Fibroblast of lung (primary cell): ENCODE data around the gene NCKAP5. TPM values are rescaled to one million over a fixed set of nuclear protein-coding genes. Genes with fewer than 3 reads are reported as not detected.

Source experiments
- DNase-seq, 2 donors: peaks; one replicate each; pipeline versions ENCODE4 v3.0.0 to v3.0.0-alpha.2; 2010; ENCODE audit warnings: low read depth in 2 of 2
- H2AFZ ChIP-seq: 2 replicates; pipeline ENCODE4 v1.5.1; 2012; ENCODE audit warnings: low read length, control low read depth, inconsistent platforms
- H3K27ac ChIP-seq: 2 replicates; pipeline ENCODE4 v1.5.1; 2011; ENCODE audit warnings: low read length, control low read depth; ENCODE audit not compliant: insufficient read depth
- H3K27me3 ChIP-seq: 2 replicates; pipeline ENCODE4 v1.5.1; 2011; ENCODE audit warnings: mild to moderate bottlenecking, low read length; ENCODE audit not compliant: control insufficient read depth, insufficient read depth
- H3K36me3 ChIP-seq: 2 replicates; pipeline ENCODE4 v1.5.1; 2011; ENCODE audit warnings: low read length; ENCODE audit not compliant: control insufficient read depth, insufficient read depth
- H3K4me1 ChIP-seq: 2 replicates; pipeline ENCODE4 v1.5.1; 2011; ENCODE audit warnings: low read length; ENCODE audit not compliant: control insufficient read depth, insufficient read depth; ENCODE audit errors: extremely low read depth
- H3K4me2 ChIP-seq: 2 replicates; pipeline ENCODE4 v1.5.1; 2011; ENCODE audit warnings: low read length, control low read depth; ENCODE audit not compliant: insufficient read depth; ENCODE audit errors: extremely low read depth
- H3K4me3 ChIP-seq, 4 experiments: fragments of 200-600 bp in 1 of 4; sonication (generic) in 1 of 4; replicated peaks in 1 of 4; 2 replicates each; pipeline ENCODE4 v1.5.1; 2011 to 2016; ENCODE audit warnings: low read length in 4 of 4, low read depth in 3 of 4, mild to moderate bottlenecking in 3 of 4, control low read depth in 2 of 4, inconsistent platforms in 1 of 4, mixed read lengths in 1 of 4; ENCODE audit not compliant: insufficient read depth in 1 of 4; ENCODE audit errors: control extremely low read depth in 1 of 4
- H3K79me2 ChIP-seq: 2 replicates; pipeline ENCODE4 v1.5.1; 2012; ENCODE audit warnings: mild to moderate bottlenecking, low read length, inconsistent platforms; ENCODE audit not compliant: control insufficient read depth, insufficient read depth
- H3K9ac ChIP-seq: 2 replicates; pipeline ENCODE4 v1.5.1; 2011; ENCODE audit warnings: mild to moderate bottlenecking, low read length, control low read depth; ENCODE audit not compliant: insufficient read depth
- H3K9me3 ChIP-seq: 2 replicates; pipeline ENCODE4 v1.5.1; 2012; ENCODE audit warnings: low read depth, low read length; ENCODE audit not compliant: control insufficient read depth, insufficient read depth
- H4K20me1 ChIP-seq: 2 replicates; pipeline ENCODE4 v1.5.1; 2011; ENCODE audit warnings: low read length; ENCODE audit not compliant: control insufficient read depth, insufficient read depth; ENCODE audit errors: extremely low read depth
- EZH2 ChIP-seq: IDR thresholded peaks from 2 replicates; pipeline ENCODE4 v1.5.1; 2012; ENCODE audit warnings: low read length, control low read depth, mild to moderate bottlenecking; ENCODE audit errors: missing control alignments
- polyA plus RNA-seq, 2 donors: library from polyadenylated mRNA; depleted of rRNA in 1 of 2; stranded (reverse) in 1 of 2; unstranded in 1 of 2; fragments of >200 nt; gene quantifications; 2 replicates each; pipeline ENCODE4 v1.2.1, GENCODE V29; 2011 to 2012; ENCODE audit warnings: missing spikeins in 1 of 2
- total RNA-seq: library from RNA; depleted of rRNA; stranded (reverse); fragments of >200 nt; gene quantifications from 2 replicates; pipeline ENCODE4 v1.2.1, GENCODE V29; 2014
- TF ChIP-seq, protein P1 (sequence below), 2 donors: IDR thresholded peaks in 1 of 2; conservative IDR thresholded peaks in 1 of 2; 1 replicate in 1 of 2; 2 replicates in 1 of 2; pipeline ENCODE4 v1.5.1; 2011 to 2012; ENCODE audit warnings: low read length in 2 of 2, control low read depth in 1 of 2, inconsistent platforms in 1 of 2, low read depth in 1 of 2, mild to moderate bottlenecking in 1 of 2

The NCKAP5 gene
- total and polyA plus RNA-seq, 2 donors (not counting 1 experiment from before 2014, with no cell fraction given): 2.6 to 6.2 TPM

DNA sequence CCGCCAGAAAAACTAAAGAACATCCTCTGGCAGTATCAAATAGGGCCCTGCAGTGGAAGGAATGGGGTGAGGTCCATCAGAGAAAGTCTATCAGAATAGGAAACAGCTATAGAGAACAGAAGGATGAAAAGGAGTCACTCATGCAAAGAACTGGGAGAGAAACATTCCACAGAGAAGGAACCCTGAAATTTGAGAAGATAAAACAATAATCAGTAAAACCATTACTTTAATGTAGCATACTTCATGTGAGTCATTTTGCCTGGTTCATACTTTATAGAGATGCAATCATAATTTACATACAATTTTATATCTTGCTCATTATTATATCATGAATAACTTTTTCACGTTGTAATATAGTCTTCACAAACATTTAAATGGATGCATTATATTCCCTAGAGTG is 402.2 kb downstream of the NCKAP5 start:
- Histone ChIP-seq H3K79me2 (no peaks in the 10 kb centered on the region), H3K27me3 (no peaks in the 10 kb centered on the region), H3K4me3 (no peak overlapping the region), H2AFZ (no peak overlapping the region), H3K27ac (no peak overlapping the region), H3K9ac (no peak overlapping the region), H3K4me2 (no peak overlapping the region), H3K9me3 (no peaks in the 10 kb centered on the region), H3K4me1 (no peaks in the 10 kb centered on the region), H3K36me3 (no peaks in the 10 kb centered on the region), H4K20me1 (no peaks in the 10 kb centered on the region)
- TF ChIP-seq, protein P1, sequence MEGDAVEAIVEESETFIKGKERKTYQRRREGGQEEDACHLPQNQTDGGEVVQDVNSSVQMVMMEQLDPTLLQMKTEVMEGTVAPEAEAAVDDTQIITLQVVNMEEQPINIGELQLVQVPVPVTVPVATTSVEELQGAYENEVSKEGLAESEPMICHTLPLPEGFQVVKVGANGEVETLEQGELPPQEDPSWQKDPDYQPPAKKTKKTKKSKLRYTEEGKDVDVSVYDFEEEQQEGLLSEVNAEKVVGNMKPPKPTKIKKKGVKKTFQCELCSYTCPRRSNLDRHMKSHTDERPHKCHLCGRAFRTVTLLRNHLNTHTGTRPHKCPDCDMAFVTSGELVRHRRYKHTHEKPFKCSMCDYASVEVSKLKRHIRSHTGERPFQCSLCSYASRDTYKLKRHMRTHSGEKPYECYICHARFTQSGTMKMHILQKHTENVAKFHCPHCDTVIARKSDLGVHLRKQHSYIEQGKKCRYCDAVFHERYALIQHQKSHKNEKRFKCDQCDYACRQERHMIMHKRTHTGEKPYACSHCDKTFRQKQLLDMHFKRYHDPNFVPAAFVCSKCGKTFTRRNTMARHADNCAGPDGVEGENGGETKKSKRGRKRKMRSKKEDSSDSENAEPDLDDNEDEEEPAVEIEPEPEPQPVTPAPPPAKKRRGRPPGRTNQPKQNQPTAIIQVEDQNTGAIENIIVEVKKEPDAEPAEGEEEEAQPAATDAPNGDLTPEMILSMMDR (conservative IDR thresholded peaks at IDR 0.05 in 1 of 2, IDR thresholded peaks at IDR 0.05 in 1 of 2; ENCODE audit: low read depth in 1 of 2, low read length in 2 of 2): no peak
- no peak for TF ChIP-seq EZH2
- peak; percentile 18 to 54 for DNase-seq

DNA sequence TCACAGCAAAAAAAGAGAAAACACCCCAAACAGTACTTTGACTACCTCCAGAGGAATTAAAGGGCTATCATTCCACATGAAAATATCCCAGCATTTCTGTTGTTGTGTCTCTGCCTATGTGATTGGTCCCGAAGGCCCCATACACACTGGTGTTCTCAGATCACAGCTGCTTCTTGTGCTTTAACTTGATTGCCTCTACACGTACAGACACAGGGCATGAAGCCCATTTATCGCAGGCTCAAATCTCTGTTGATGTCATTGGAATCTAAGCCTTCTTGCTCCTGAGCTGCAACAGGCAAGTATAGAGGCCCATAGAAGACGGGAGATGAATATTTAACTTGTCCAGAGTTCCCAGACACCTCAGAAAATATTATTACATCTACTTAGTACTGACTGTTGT is 405.2 kb downstream of the NCKAP5 start:
- Histone ChIP-seq H3K36me3 (no peaks in the 10 kb centered on the region), H3K9ac (no peak overlapping the region), H4K20me1 (no peaks in the 10 kb centered on the region), H3K4me1 (no peaks in the 10 kb centered on the region), H3K27ac (no peak overlapping the region), H3K4me3 (no peak overlapping the region), H3K79me2 (no peaks in the 10 kb centered on the region), H3K9me3 (no peaks in the 10 kb centered on the region), H2AFZ (no peak overlapping the region), H3K4me2 (no peak overlapping the region), H3K27me3 (no peaks in the 10 kb centered on the region)
- no peak for TF ChIP-seq EZH2
- TF ChIP-seq, protein P1 (conservative IDR thresholded peaks at IDR 0.05 in 1 of 2, IDR thresholded peaks at IDR 0.05 in 1 of 2; ENCODE audit: low read depth in 1 of 2, low read length in 2 of 2): no peak
- no peak for DNase-seq

GRCh38 chr2:133158442-133158841 is 409.8 kb downstream of the NCKAP5 start:
- no peaks in the 10 kb centered on the region for H3K9me3 ChIP-seq
- DNase-seq: no peak

More at GRCh38 chr2:133158442-133158841, 409.8 kb downstream of the NCKAP5 start:
- Histone ChIP-seq H3K36me3 (no peaks in the 10 kb centered on the region), H2AFZ (no peak overlapping the region), H3K9ac (no peak overlapping the region), H3K79me2 (no peaks in the 10 kb centered on the region), H3K4me3 (no peak overlapping the region), H3K27ac (no peak overlapping the region), H3K4me1 (no peaks in the 10 kb centered on the region), H3K4me2 (no peak overlapping the region), H3K27me3 (no peaks in the 10 kb centered on the region), H4K20me1 (no peaks in the 10 kb centered on the region)
- TF ChIP-seq, protein P1 (conservative IDR thresholded peaks at IDR 0.05 in 1 of 2, IDR thresholded peaks at IDR 0.05 in 1 of 2; ENCODE audit: low read depth in 1 of 2, low read length in 2 of 2): no peak
- no peak for TF ChIP-seq EZH2
